Fibroblast of gingiva (primary cell): Measurements from ENCODE around the gene SMIM44.
A peak's percentile ranks its signal among the peaks of the same experiment; 100 is the strongest.

Experiments
- DNase-seq: peaks from one replicate; pipeline ENCODE4 v3.0.0-alpha.2; 2011; ENCODE audit warnings: low read depth

SMIM44 gene

GRCh38 chr19:3477506-3477905, 5.7 kb downstream of the SMIM44 start:
- DNase-seq: no peak

- DNase-seq: no peak
Measured at GRCh38 chr19:3476830-3477229, 6.4 kb downstream of the SMIM44 start.

DNA sequence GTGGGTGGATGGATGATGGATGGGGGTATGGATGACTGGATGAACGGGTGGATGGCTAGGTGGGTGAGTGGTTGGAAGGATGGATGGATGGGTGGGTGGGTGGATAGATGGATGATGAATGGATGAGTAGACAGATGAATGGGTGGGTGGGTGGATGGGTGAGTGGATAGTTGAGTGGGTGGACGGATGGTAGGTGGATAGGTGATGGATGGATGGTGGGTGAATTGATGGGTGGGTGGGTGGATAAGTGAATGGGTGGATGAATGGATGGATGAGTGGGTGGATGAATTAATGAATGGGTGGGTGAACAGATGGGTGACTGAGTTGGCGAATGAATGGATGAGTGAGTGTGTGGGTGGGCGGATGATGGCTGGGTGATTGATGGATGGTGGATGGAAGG, 7.8 kb downstream of the SMIM44 start:
- no peak for DNase-seq

GRCh38 chr19:3474614-3475013, 8.6 kb downstream of the SMIM44 start:
- no peak for DNase-seq

- DNase-seq: no peak
Measured at GRCh38 chr19:3474010-3474409, 9.2 kb downstream of the SMIM44 start.

GRCh38 chr19:3471954-3472655, 11.1 kb downstream of the SMIM44 start:
- no peak for DNase-seq

DNA sequence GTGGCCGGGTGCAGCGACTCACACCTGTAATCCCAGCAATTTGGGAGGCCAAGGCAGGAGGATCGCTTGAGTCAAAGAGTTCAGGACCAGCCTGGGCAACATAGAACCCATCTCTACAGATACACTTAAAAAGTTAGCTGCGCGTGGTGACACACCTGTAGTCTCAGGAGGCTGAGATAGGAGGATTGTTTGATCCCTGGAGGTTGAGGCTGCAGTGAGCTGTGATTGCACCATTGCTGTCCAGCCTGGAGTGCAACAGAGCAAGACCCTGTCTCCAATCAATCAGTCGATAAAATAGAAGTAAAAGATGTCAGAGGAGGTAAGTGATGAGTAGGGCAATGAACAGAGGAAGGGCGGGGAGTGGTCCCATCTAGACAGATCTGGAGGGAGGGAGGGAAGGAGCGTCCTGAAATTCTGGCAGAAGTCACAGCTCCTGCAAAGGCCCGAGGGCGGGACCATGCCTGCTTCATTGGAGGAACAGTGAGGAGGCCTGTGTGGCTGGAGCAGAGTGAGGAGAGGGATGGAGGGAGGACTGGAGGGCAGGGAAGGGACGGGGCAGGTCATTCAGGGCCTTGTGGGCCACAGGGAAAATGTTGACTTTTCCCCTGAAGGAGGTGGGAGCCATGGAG, 12.6 kb downstream of the SMIM44 start:
- DNase-seq: no peak

GRCh38 chr19:3469638-3470499, 13.4 kb downstream of the SMIM44 start:
- DNase-seq: no peak

- no peak for DNase-seq
Measured at GRCh38 chr19:3468211-3468610, 15.0 kb downstream of the SMIM44 start.

GRCh38 chr19:3467437-3468198, 15.6 kb downstream of the SMIM44 start:
- no peak for DNase-seq

- DNase-seq: no peak
Measured at GRCh38 chr19:3466635-3467034, 16.6 kb downstream of the SMIM44 start.

DNA sequence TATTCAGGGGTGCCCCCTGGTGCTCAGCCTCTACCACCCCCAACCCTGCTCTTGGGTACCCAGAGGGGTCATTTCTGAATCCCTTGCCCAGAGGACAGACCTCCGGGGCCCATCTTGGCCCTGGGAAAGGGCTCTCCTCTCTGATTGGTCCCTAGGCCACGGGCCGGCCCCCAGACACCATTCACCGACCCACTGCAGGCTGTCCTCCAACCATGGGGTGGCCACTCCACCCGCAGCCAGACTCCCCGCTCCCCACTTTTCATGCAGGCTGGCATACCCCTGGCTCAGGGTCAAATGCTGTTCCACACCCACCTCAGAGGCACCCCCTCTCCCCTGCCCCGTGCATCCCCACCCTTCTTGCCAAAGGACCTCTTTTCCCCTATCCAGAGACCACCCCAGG, 17.7 kb downstream of the SMIM44 start:
- no peak for DNase-seq

DNA sequence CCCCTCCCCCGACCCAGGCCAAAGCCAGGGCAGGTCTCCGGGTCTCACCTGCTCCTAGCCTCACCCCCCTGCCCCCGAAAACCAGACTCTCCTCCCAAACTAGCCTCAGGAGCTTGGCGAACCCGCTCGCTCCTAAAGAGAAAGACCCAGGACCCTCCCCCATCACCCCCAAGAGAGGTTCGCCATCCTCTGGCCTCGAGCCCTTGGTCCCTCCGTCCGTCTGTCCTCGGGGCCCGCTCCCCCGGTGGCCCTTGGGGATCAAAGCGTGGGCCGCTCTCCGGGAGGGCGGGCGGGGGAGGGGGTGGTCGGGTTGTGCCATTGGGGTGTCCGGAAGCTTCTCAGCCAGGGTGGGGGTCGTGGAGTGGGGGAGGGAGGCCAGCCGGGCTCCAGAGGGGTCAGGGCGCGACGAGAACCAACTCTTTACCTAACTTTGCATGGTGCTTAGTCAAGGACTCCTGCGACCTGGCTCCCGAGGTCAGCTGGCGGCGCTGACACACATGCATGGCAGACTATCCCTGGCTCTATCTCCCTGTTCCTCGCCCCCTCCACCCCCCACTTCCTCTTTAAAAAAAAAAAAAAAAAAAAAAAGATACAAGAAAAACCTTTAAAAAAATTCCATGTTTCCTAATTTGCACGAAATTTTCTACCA, 18.5 kb downstream of the SMIM44 start:
- DNase-seq: no peak

DNA sequence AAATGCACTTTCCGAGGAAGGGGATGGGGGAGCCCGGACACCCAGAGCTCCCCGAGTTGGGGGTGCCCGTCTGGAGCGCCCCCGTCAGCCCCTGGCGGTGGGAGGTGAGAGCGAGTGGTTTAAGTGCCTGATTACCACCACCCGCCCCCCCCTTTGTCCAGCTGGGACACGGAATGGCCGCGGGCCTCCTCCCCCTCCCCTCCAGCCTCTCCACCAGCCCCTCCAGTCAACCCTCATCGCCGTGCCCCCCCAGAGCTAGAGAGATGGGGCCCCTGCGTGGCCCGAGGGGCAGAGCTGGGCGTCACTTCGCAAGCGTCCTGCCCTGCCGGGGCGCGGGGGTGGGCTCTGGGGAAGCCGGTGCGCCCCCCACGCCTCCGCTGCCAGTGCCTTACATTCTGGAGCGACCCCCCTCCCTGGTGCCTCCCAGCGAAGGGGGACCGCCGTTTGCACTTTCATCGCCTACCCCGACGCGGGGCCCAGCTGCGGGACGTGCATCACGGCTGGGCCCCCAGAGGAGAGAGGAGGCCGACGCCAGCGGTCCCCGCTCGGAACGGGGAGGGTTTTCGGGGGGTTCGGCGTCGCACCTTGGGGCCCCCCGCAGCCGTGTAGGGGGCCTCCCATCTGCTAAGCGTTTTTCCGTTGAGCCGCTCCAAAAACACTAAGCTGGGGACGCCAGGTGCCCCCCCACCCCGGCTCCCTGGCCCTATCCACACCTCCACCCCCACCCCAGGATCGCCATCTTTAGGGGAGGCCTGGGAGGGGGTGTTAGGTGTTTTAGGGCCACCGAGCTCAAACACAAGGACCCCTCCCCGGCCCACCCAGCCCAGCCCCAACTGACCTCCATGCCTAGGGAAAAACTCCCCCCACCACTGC, 19.3 kb downstream of the SMIM44 start:
- DNase-seq: no peak

GRCh38 chr19:3462991-3463713, 20.1 kb downstream of the SMIM44 start:
- DNase-seq: no peak

DNA sequence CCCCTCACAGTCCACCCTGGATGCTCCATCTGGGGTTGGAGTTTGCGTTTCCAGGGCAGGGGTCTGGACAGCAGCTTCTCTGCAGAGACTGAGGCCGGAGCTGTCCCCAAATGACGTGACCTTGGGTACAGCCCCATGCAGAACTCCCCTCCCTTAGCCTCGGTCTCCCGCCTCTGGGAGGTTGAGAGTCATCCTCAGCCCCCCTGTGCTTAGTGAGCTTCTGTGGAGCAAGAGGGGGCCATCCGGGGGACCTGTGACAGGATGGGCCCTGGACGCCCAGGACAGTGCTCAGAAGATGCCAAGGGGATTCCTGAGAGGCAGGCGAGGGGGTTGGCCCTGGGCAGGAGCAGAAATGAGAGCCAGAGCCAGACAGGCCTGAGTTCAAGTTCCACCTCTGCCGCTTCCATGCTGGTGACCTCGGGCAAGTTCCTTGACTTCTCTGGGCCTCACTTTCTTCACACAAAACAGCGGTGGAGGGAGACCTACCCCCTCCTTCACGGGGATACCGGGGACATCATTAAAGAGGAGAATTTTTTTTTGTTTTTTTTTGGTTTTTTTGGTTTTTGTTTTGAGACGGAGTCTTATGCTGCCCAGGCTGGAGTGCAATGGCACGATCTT, 23.2 kb downstream of the SMIM44 start:
- DNase-seq: no peak

DNA sequence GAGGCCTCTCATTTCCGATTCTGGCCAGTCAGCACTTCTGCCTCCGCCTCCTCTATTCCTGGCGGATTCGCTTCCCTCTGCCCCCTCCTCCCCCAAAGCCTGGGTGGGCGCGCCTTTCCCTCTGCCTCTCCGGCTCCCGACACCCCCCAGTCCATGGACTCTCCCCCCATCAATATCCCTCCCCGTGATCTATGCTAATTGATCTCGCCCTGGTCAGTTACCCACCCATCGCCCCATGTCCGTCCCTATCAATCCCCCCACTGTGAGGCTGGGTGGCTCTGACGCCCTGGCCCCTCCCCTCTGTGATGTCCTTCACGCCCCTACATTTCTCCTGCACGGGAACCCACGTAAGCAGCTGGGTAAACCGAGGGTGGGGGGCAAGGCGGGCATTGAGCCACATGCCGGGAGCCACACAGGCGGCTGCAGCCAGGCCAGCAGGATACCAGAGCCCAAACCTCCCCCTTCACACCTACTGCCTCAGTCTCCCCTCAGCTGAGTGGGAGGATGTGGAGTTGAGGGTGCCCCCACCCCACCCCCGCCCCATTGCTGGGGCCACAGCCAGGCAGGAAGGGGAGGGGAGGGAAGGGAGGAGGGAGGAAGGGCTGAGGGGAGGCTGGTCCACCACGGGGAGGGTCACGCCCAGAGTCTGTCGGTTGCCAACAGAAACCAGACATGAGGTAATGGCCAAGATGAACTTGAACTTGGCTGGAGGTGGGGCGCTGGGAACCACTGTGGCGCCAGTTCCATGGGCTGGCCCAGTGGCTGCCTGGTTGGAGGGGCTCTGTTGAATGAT, 24.0 kb downstream of the SMIM44 start:
- peak; percentile 86 for DNase-seq

DNA sequence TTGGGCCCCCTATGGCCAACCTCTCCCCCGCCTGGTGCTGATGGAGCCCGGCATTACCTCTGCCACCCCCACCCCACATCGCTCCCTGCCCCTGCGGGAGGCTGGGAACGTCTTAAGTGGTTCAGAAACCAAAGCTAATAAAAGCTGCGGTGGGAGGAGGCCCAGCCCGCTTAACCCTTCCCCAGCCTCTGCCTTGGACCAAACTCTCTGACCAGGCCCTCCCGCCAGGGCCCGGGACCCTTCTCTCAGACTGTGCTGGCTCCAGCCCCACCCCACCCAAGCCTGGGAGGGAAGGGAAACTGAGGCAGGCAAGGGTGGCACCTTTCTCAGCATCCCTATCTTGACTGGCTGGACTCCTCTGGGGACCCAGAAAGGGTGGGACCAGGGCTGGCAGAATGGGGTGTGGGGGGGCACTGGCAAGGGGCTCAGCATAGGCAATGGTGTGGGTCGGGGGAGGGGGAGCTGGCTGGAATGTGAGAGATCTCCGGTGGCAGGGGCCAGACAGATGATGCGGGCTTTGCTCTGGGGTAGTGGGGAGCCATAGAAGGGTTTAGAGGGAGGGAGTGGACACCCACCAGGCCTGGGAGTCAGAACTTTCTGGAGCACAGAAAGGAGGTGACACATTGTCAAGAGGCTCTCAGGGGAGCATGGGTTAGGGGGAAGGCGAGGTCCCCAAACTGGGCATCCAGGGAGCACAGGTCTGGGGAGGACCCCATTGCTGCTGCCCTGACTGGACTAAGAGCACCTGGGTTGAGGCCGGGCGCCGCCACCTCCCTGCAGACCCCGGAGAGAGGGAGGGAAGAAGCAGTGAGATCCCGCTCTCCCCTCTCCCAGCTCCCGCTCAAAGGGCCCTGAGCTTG, 24.8 kb downstream of the SMIM44 start:
- no peak for DNase-seq
